ENCODE measurements around the gene PITPNM1.

GRCh38 chr11:67519726-67520125 is 14.6 kb upstream of the PITPNM1 start:
- TF ChIP-seq CTCF (IDR thresholded peaks at IDR 0.05) (no peak), POLR2A (IDR thresholded peaks at IDR 0.05) (no peak)
